MCF 10A (cell line): ENCODE measurements around the gene NAIF1. TPM values are rescaled to one million over a fixed set of nuclear protein-coding genes. Genes with fewer than 3 reads are reported as not detected.

Experiments
- Bru-seq: library from RNA; stranded (reverse); fragments of 400-500 nt; gene quantifications from one replicate; lab custom pipeline; 2021; lab: Mats Ljungman, UMichigan
- BruChase-seq, 2 experiments: library from RNA; stranded (reverse); fragments of 400-500 nt; gene quantifications; one replicate each; lab custom pipeline; 2021; lab: Mats Ljungman, UMichigan
- BruUV-seq: library from RNA; stranded (reverse); fragments of 400-500 nt; replicated peaks from 2 replicates; lab custom pipeline; 2021; lab: Mats Ljungman, UMichigan
- CTCF ChIA-PET: fragments of 300-600 bp; sonication (Branson Sonifier 250); formaldehyde crosslinking; extraction: SDS; loops from one replicate; lab custom pipeline; 2021; ENCODE audit warnings: antibody characterized with exemption, inconsistent platforms; lab: Yijun Ruan, JAX
- POLR2A ChIA-PET: fragments of 300-600, 350-650 bp; sonication (Branson Sonifier 250); formaldehyde crosslinking; extraction: SDS; loops from one replicate; lab custom pipeline; 2020; ENCODE audit warnings: antibody characterized with exemption, inconsistent platforms; lab: Yijun Ruan, JAX
- DNase-seq: peaks from one replicate; pipeline ENCODE4 v3.0.0-alpha.2; 2018; ENCODE audit not compliant: unreplicated experiment
- H3K27ac Mint-ChIP-seq: one replicate; pipeline ENCODE4 v1.8.0; 2022; ENCODE audit warnings: mild to moderate bottlenecking, low read depth, mixed read lengths; ENCODE audit not compliant: unreplicated experiment
- H3K27me3 Mint-ChIP-seq: one replicate; pipeline ENCODE4 v1.8.0; 2022; ENCODE audit warnings: mixed read lengths; ENCODE audit not compliant: insufficient read depth, unreplicated experiment
- H3K36me3 Mint-ChIP-seq: one replicate; pipeline ENCODE4 v1.8.0; 2022; ENCODE audit warnings: mild to moderate bottlenecking, moderate library complexity, mixed read lengths; ENCODE audit not compliant: insufficient read depth, unreplicated experiment
- H3K4me1 Mint-ChIP-seq: one replicate; pipeline ENCODE4 v1.8.0; 2022; ENCODE audit warnings: mixed read lengths; ENCODE audit not compliant: insufficient read depth, unreplicated experiment
- H3K4me3 Mint-ChIP-seq: one replicate; pipeline ENCODE4 v1.8.0; 2022; ENCODE audit warnings: mild to moderate bottlenecking, moderate library complexity, mixed read lengths; ENCODE audit not compliant: unreplicated experiment
- H3K9me3 Mint-ChIP-seq: one replicate; pipeline ENCODE4 v1.8.0; 2022; ENCODE audit warnings: mixed read lengths; ENCODE audit not compliant: unreplicated experiment
- intact Hi-C: fragments of 100-400 bp; cut with micrococcal nuclease; formaldehyde crosslinking; loops from 2 replicates; pipeline ENCODE4 v1.14.1; 2022
- long read RNA-seq: library from polyadenylated mRNA; stranded (forward); transcript quantifications from one replicate; pipeline ENCODE4 v2.0.0, GENCODE V29; 2022
- total RNA-seq: library from RNA; stranded (reverse); gene quantifications from 2 replicates; pipeline ENCODE4 v1.2.3, GENCODE V29; 2022
- TF ChIP-seq, protein P1 (sequence below): fragments of 200-600 bp; IDR thresholded peaks from one replicate; pipeline ENCODE4 v1.8.0; 2022; ENCODE audit warnings: antibody characterized with exemption, mild to moderate bottlenecking; ENCODE audit not compliant: unreplicated experiment

Gene NAIF1, protein sequence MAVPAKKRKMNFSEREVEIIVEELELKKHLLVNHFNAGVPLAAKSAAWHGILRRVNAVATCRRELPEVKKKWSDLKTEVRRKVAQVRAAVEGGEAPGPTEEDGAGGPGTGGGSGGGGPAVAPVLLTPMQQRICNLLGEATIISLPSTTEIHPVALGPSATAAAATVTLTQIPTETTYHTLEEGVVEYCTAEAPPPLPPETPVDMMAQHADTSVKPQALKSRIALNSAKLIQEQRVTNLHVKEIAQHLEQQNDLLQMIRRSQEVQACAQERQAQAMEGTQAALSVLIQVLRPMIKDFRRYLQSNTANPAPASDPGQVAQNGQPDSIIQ
- 15.8 and 17.1 TPM in 2 replicates for total RNA-seq
- Bru-seq, nascent RNA = percentile 60 among the genes with signal in this experiment
- percentile 56 among the genes with signal in this experiment for BruChase-seq, experiment 1, labeled RNA remaining after a 6-hour chase
- percentile 70 among the genes with signal in this experiment for BruChase-seq, experiment 2, labeled RNA remaining after a 2-hour chase
- long read RNA-seq, transcript NAIF1-201 (2 exons, 3,399 nt) = major isoform, 14 of 34 reads
- long read RNA-seq, partial matches to known transcripts = 0 of 34 reads
- long read RNA-seq, other reads (novel, unspliced or antisense) = 20 of 34 reads

DNA sequence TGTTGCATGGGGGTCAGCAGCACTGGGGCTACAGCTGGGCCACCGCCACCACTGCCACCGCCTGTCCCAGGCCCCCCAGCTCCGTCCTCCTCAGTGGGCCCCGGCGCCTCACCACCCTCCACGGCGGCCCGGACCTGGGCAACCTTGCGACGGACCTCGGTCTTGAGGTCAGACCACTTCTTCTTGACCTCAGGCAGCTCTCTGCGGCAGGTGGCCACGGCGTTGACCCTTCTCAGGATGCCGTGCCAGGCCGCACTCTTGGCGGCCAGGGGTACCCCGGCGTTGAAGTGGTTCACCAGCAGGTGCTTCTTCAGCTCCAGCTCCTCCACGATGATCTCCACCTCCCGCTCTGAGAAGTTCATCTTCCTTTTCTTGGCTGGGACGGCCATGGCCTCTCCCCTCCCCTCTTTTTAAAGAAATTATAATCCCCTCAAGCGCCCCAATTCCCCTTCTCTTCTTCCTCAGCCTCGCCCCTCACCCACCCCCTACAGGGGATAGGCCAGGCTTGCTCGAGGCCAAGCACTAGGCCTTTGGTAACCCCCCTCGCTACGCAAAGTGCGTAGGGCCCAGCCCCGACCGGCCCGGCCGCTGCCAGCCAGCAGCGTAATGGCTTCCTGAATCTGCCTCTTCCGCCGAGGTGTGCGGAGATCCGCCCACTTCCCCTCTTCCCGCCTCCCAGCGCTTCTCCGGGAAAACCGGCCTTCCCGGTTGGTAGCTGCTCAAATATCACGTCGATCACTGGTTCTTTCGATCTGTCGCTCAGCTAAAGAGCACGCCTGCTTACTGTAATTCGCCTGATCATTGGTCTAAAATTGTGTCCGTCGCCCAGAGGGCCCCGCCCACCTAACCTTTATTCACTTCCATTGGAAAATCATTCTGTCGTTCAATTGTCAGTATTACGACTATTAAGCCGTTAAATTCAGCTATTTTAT lies at the start of gene NAIF1:
Gene NAIF1 (minus strand): TSS at position 608 of the 932 bp plus-strand sequence. CDS start 219 bp downstream, at position 389.
- H3K27ac Mint-ChIP-seq = no peak within 1 kb of the TSS
- no peak within 1 kb of the TSS for H3K4me3 Mint-ChIP-seq

DNA sequence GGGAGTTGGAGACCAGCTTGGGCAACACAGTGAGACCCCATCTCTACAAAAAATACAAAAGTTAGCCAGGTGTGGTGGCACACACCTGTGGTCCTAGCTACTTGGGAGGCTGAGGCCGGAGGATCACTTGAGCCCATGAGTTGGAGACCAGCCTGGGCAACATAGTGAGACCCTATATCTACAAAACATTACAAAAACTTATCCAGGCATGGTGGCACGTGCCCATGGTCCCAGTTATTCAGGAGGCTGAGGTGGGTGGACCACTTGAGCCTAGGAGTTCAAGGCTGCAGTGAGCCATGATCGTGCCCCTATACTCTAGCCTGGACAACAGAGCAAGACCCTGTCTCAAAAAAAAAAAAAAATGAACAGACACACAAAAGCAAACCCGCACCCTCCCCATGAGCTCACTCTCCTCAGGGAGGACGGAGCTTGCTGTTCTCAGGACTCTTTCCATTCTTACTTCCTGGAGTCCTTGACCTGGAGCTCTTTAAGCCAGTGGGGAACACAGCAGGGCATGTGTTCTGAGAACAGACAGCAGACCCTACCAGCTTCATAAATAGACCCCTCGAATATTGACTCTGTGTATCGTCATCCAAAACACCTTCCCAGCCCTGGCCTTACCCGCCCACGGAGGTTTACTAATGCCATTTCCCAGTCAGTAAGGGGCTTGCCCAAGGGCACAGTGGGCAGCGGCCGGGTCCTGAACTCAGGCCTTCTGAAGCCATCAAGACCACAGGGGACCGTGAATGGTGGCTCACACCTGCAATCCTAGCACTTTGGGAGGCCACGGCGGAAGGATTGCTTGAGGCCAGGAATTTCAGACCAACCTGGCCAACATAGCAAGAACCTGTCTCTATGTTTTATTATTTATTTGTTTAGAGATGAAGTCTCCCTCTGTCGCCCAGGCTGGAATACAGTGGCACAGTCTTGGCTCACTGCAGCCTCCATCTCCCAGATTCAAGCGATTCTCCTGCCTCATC lies 49.3 kb upstream of the NAIF1 start:
- H3K4me1 Mint-ChIP-seq = no peaks in the 10 kb centered on the region
- no peak overlapping the region for H3K27ac Mint-ChIP-seq
- intact Hi-C loops = loop anchor here (1.0 kb wide), 1 partner anchor 173 kb away; no protein-coding TSS in a partner anchor
- H3K27me3 Mint-ChIP-seq = no peaks in the 10 kb centered on the region
- no TSS peak for BruUV-seq
- POLR2A ChIA-PET = interaction anchor here (0.6 to 1.2 kb wide), 2 partner anchors 18 kb away, joined by 3 to 9 read pairs; no protein-coding TSS in a partner anchor
- H3K36me3 Mint-ChIP-seq = peaks cover 24% of the 10 kb centered on the region
- DNase-seq = no peak
- TF ChIP-seq, protein P1, sequence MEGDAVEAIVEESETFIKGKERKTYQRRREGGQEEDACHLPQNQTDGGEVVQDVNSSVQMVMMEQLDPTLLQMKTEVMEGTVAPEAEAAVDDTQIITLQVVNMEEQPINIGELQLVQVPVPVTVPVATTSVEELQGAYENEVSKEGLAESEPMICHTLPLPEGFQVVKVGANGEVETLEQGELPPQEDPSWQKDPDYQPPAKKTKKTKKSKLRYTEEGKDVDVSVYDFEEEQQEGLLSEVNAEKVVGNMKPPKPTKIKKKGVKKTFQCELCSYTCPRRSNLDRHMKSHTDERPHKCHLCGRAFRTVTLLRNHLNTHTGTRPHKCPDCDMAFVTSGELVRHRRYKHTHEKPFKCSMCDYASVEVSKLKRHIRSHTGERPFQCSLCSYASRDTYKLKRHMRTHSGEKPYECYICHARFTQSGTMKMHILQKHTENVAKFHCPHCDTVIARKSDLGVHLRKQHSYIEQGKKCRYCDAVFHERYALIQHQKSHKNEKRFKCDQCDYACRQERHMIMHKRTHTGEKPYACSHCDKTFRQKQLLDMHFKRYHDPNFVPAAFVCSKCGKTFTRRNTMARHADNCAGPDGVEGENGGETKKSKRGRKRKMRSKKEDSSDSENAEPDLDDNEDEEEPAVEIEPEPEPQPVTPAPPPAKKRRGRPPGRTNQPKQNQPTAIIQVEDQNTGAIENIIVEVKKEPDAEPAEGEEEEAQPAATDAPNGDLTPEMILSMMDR = no peak
- CTCF ChIA-PET = interaction anchor here (0.5 to 4.8 kb wide), 13 partner anchors 10 to 288 kb away, joined by 3 to 62 read pairs (median 13); no protein-coding TSS in a partner anchor
- no peak overlapping the region for H3K4me3 Mint-ChIP-seq
- H3K9me3 Mint-ChIP-seq = no peaks in the 10 kb centered on the region

More for the DNA sequence above, at the start of gene NAIF1:
- BruUV-seq = TSS peak; percentile 35
- intact Hi-C loops = no loop called here
- TF ChIP-seq, protein P1 = no peak
- peak; percentile 99 for DNase-seq
- ChIA-PET POLR2A (interaction anchor here (0.6 to 3.5 kb wide), 23 partner anchors 9 to 454 kb away, joined by 3 to 56 read pairs (median 6); partner anchors contain the start of genes DPM2, EEIG1, ENG and TOR2A), CTCF (interaction anchor here (0.6 to 1.3 kb wide), 7 partner anchors 9 to 838 kb away, joined by 3 read pairs; no protein-coding TSS in a partner anchor)
- Mint-ChIP-seq H3K27me3 (no peaks in the 10 kb centered on the region), H3K36me3 (peaks cover 5% of the 10 kb centered on the region), H3K4me1 (peaks cover 21% of the 10 kb centered on the region), H3K9me3 (no peaks in the 10 kb centered on the region)

DNA sequence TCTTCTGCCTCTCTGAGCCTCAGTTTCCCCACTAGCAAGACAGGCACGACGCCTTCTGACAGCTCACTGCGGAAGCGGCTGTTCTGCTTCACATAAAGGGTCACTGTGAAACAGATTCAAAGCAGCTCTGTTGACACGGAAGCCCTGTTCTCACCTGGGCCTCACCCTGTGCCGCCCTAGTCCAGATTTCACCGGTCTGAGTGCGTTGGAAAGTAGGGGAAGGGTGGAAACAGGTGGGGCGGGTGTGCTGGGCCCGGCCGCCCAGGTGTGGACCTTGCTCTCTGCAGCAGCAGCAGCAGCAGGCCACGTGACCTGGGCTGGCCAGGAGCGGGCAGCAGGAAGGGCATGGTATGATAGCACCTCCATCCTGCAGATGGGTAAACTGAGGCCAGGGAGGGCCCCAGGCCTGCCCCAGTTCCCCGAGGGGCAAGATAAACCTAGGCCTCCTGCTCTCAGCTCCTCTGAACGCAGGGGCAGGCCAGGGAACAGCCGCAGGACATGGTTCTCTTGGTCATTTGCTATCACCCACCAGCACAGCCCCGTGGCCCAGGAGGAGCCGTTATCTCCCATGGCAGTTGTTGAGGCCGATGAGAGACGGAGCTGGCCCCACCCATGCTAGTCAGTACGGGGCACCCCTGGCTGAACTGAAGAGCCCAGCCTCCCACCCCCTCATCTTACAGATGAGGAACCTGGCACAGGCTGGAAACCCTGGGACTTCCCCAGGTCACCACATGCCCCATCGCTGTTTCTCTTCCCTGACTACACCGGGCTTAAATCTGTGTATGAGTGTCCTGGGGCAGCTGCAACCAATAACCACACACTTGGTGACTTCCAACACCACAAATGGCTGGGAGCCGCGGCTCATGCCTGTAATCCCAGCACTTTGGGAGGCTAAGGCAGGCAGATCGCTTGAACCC lies 48.3 kb upstream of the NAIF1 start:
- POLR2A ChIA-PET = interaction anchor here (0.6 kb wide), 1 partner anchor 17 kb away, joined by 3 read pairs; no protein-coding TSS in a partner anchor
- Mint-ChIP-seq H3K9me3 (no peaks in the 10 kb centered on the region), H3K27ac (no peak overlapping the region), H3K36me3 (peaks cover 28% of the 10 kb centered on the region), H3K4me1 (no peaks in the 10 kb centered on the region), H3K4me3 (no peak overlapping the region), H3K27me3 (no peaks in the 10 kb centered on the region)
- TF ChIP-seq, protein P1 = no peak
- DNase-seq = no peak
- CTCF ChIA-PET = interaction anchor here (0.5 to 4.8 kb wide), 8 partner anchors 10 to 172 kb away, joined by 3 to 62 read pairs (median 18); no protein-coding TSS in a partner anchor
- no TSS peak for BruUV-seq
- intact Hi-C loops = no loop called here
